Effector memory CD8-positive, alpha-beta T cell (primary cell): ENCODE data around the gene RPGRIP1L.
A peak's percentile ranks its signal among the peaks of the same experiment; 100 is the strongest.
"Not testable (repeated sequence)": the region's sequence is repeated elsewhere in the genome, so short reads cannot be mapped to it uniquely, and the experiment has no call there.

Experiments used
- ATAC-seq: fragments of 150-1000 bp; cut with Tn5 transposase; replicated peaks from 2 replicates; pipeline ENCODE4 v1.10.0; 2021; ENCODE audit warnings: mild to moderate bottlenecking, moderate library complexity
- DNase-seq, 3 experiments: peaks; one replicate each; pipeline ENCODE4 v3.0.0; 2021
- H3K27ac Mint-ChIP-seq, 2 donors: one replicate each; pipeline ENCODE4 v1.8.0; 2022; ENCODE audit warnings: mild to moderate bottlenecking in 2 of 2, mixed read lengths in 2 of 2, moderate library complexity in 2 of 2
- H3K27me3 Mint-ChIP-seq, 2 donors: one replicate each; pipeline ENCODE4 v1.8.0; 2022; ENCODE audit warnings: mixed read lengths in 2 of 2
- H3K36me3 Mint-ChIP-seq: one replicate; pipeline ENCODE4 v1.8.0; 2022; ENCODE audit warnings: mild to moderate bottlenecking, moderate library complexity, mixed read lengths; ENCODE audit not compliant: insufficient read depth
- H3K4me1 Mint-ChIP-seq, 2 donors: one replicate each; pipeline ENCODE4 v1.8.0; 2022; ENCODE audit warnings: low read depth in 2 of 2, mixed read lengths in 2 of 2
- H3K4me3 Mint-ChIP-seq, 2 donors: one replicate each; pipeline ENCODE4 v1.8.0; 2022; ENCODE audit warnings: mild to moderate bottlenecking in 2 of 2, mixed read lengths in 2 of 2, moderate library complexity in 2 of 2
- H3K9me3 Mint-ChIP-seq, 2 donors: one replicate each; pipeline ENCODE4 v1.8.0; 2022; ENCODE audit warnings: mixed read lengths in 2 of 2

Gene RPGRIP1L

DNA sequence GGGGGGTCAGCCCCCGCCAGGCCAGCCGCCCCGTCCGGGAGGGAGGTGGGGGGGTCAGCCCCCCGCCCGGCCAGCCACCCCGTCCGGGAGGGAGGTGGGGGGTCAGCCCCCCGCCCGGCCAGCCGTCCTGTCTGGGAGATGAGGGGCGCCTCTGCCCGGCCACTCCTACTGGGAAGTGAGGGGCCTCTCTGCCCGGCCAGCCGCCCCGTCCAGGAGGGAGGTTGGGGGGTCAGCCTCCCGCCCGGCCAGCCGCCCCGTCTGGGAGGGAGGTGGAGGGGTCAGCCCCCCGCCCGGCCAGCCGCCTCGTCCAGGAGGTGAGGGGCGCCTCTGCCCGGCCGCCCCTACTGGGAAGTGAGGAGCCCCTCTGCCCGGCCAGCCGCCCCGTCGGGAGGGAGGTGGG is 5.4 kb downstream of the RPGRIP1L start:
- not testable (repeated sequence) for ATAC-seq, H3K36me3 Mint-ChIP-seq, DNase-seq, H3K9me3 Mint-ChIP-seq, H3K27me3 Mint-ChIP-seq, H3K27ac Mint-ChIP-seq, H3K4me1 Mint-ChIP-seq, H3K4me3 Mint-ChIP-seq

DNA sequence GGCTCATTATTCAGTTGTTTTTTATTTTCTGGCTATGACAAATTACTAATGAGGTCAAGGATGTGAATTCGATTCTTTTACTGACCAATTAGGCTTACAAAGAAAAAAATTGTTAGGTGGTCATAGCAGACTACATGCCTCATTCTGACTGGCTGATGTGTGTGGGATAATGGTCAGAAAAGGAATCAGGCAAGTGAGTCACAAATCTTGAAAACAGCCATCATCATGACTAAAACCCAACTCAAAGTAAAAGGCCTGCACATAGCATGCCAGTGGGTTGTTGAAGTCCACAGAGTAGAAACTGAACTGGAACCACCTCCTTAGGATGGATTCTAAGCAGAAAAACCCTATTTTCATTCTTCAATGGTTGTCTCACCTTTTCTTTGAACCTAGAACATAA is 8.6 kb downstream of the RPGRIP1L start:
- H3K27me3 Mint-ChIP-seq: no peaks in the 10 kb centered on the region
- H3K36me3 Mint-ChIP-seq: no peaks in the 10 kb centered on the region
- no peak for ATAC-seq
- H3K27ac Mint-ChIP-seq: no peak overlapping the region
- H3K9me3 Mint-ChIP-seq: no peaks in the 10 kb centered on the region
- no peaks in the 10 kb centered on the region for H3K4me1 Mint-ChIP-seq
- DNase-seq: no peak
- no peak overlapping the region for H3K4me3 Mint-ChIP-seq

DNA sequence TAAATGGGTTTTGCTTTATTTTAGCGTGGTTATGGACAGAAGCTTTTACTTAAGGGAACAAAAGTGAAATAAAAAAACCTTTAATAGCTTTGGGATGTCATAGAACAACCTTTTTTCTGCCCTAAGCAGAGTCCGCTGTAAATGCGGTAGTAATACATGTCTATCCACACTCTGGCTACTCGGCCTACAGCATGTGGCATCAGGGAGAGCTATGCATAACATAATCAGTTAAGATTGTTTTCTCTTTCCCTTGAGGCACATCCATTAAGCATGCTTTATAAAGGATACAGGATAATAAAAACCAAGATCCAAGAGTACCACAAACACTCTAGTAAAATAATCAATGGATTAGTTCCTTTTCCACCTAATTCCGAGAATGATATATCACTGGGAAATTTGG is 10.3 kb downstream of the RPGRIP1L start:
- Mint-ChIP-seq H3K27ac (no peak overlapping the region), H3K4me3 (no peak overlapping the region), H3K4me1 (no peaks in the 10 kb centered on the region), H3K27me3 (no peaks in the 10 kb centered on the region), H3K36me3 (no peaks in the 10 kb centered on the region), H3K9me3 (no peaks in the 10 kb centered on the region)
- no peak for ATAC-seq
- no peak for DNase-seq

DNA sequence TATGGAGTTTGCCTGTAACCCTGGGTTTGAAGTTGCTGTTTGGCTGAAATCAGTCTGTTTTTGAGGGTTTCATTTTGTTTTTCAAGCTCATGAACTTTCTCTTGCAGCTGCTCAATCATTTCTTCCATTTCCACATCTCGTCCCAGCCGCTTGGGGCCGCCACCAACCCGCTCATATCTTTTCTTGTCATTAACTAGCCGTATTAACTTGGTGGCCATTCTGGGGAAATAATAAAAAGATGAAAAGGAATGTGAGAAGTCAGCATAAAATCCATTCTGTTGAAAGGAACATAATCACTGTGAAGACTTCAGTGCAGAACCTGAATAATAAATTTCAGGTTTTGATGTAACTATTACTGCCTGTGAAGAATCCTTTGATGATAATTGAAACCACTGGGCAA is 11.5 kb downstream of the RPGRIP1L start:
- Mint-ChIP-seq H3K9me3 (no peaks in the 10 kb centered on the region), H3K27me3 (no peaks in the 10 kb centered on the region), H3K4me3 (no peak overlapping the region), H3K36me3 (no peaks in the 10 kb centered on the region), H3K4me1 (no peaks in the 10 kb centered on the region), H3K27ac (no peak overlapping the region)
- DNase-seq (no peak), ATAC-seq (no peak)

DNA sequence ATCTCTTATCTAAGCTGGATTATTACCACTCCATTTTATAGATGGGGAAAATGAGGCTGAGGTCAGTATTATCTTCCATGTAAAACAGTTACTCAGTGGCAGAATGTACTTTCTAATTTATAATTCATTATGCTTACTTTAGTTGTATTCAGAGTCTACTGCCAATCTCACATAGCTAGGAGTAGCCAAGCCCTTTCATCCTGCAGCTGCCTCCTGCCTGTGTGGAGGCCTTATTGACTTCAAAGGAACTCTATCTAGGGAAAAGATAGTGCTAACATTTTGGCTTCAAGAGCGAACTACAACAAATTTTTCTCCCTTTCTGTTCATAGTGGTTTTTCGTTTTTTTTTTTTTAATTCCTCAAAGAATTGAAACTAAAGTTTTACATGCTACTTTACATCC is 12.9 kb downstream of the RPGRIP1L start:
- Mint-ChIP-seq H3K36me3 (no peaks in the 10 kb centered on the region), H3K27ac (no peak overlapping the region), H3K4me1 (no peaks in the 10 kb centered on the region), H3K9me3 (no peaks in the 10 kb centered on the region), H3K4me3 (no peak overlapping the region), H3K27me3 (no peaks in the 10 kb centered on the region)
- ATAC-seq (no peak), DNase-seq (no peak)

DNA sequence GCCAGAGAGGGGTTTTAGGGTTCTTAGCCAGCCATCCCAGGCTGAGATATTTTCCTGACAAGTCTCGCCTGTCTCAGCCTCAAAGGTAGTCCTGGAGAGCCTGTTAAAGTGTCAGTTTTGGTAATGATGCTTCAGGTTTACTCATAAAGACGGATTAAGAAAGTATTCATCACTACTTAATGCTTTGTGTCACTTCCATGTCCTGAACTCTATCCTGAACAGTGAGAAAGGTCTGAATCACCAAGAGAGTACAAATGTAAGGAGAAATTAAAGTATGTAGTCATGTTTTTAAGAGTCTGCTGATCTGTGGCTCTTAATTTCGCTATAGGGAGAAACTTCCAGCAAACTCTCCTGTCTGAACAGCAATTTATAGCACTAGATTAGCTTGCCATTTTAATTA is 14.0 kb downstream of the RPGRIP1L start:
- H3K9me3 Mint-ChIP-seq: no peaks in the 10 kb centered on the region
- H3K27me3 Mint-ChIP-seq: no peaks in the 10 kb centered on the region
- no peak overlapping the region for H3K4me3 Mint-ChIP-seq
- H3K36me3 Mint-ChIP-seq: no peaks in the 10 kb centered on the region
- ATAC-seq (no peak), DNase-seq (no peak)
- H3K27ac Mint-ChIP-seq: no peak overlapping the region
- no peaks in the 10 kb centered on the region for H3K4me1 Mint-ChIP-seq

DNA sequence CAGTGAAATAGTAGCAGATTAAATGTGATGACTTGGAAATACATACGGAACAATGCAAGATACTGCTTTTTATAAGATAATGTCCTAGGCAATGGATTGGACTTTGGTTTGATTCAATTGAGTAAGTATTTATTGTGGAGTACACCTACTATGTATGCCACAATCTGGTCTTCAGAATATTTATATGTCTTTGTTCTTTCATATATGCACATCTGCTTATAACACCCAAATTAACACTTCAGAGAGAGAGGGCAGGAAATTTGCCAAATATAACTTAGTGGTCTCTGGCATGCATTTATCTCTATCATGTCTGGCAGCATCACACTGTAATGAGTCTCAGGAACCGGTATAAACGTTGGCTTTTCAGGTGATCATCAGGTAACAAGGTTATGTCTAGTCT is 16.9 kb downstream of the RPGRIP1L start:
- DNase-seq (no peak), ATAC-seq (no peak)
- Mint-ChIP-seq H3K4me1 (no peaks in the 10 kb centered on the region), H3K27me3 (no peaks in the 10 kb centered on the region), H3K27ac (peak overlapping the region in 1 of 2 donors; percentile 30), H3K36me3 (no peaks in the 10 kb centered on the region), H3K9me3 (no peaks in the 10 kb centered on the region), H3K4me3 (no peak overlapping the region)

DNA sequence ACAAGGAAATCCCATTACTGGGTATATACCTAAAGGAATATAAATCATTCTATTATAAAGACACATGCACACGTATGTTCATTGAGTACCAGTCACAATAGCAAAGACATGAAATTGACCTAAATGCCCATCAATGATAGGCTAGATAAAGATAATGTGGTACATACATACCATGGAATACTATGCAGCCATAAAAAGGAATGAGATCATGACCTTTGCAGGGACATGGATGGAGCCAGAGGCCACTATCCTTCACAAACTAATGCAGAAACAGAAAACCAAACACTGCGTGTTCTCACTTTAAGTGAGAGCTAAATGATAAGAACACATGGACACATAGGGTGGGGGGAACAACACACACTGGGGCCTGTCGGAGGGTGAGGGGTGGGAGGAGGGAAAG is 18.3 kb downstream of the RPGRIP1L start:
- H3K36me3 Mint-ChIP-seq, DNase-seq, ATAC-seq, H3K4me3 Mint-ChIP-seq, H3K4me1 Mint-ChIP-seq, H3K9me3 Mint-ChIP-seq, H3K27me3 Mint-ChIP-seq, H3K27ac Mint-ChIP-seq: not testable (repeated sequence)

DNA sequence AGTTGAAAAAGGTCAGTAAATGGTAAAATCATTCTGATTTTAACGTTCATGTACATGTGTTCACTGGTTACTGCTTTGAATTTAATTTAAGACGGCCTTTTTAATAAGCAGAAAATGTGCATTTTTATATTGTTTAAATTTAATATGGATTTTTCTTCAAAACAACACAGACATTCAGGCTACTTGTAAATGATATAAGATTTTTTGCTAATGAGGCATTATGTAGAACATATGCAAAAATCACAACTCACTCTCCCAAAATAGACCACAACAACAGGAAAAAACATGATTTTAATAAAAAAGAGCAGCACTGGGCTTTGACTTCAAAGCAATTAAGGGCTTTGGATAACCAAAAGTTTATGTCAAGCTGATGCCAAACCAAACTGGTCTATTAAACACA is 22.3 kb downstream of the RPGRIP1L start:
- no peaks in the 10 kb centered on the region for H3K36me3 Mint-ChIP-seq
- no peak overlapping the region for H3K4me3 Mint-ChIP-seq
- ATAC-seq (no peak), DNase-seq (no peak)
- no peaks in the 10 kb centered on the region for H3K27me3 Mint-ChIP-seq
- H3K27ac Mint-ChIP-seq: no peak overlapping the region
- H3K9me3 Mint-ChIP-seq: no peaks in the 10 kb centered on the region
- no peaks in the 10 kb centered on the region for H3K4me1 Mint-ChIP-seq

DNA sequence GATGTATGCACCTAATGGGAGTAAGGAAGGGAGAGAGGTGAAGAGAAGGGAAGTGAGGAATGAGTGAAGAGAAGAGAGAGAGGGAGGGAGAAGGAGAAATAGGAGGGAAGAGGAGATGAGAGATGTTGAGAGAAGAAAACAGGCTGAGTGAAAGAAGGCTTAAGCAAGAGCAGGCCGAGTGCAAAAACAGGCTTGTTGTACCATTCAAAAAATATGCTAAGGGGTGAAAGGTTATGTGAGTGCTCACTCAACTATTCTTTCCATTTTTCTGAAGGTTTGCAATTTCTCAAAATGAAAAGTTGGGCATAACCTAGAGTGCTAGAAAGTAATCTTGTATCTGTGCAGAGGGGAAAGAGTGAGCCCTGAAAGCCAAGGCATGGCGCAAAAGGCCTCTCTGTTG is 22.9 kb downstream of the RPGRIP1L start:
- Mint-ChIP-seq H3K27me3 (no peaks in the 10 kb centered on the region), H3K27ac (no peak overlapping the region), H3K9me3 (no peaks in the 10 kb centered on the region), H3K36me3 (no peaks in the 10 kb centered on the region), H3K4me3 (no peak overlapping the region), H3K4me1 (no peaks in the 10 kb centered on the region)
- ATAC-seq (no peak), DNase-seq (no peak)

DNA sequence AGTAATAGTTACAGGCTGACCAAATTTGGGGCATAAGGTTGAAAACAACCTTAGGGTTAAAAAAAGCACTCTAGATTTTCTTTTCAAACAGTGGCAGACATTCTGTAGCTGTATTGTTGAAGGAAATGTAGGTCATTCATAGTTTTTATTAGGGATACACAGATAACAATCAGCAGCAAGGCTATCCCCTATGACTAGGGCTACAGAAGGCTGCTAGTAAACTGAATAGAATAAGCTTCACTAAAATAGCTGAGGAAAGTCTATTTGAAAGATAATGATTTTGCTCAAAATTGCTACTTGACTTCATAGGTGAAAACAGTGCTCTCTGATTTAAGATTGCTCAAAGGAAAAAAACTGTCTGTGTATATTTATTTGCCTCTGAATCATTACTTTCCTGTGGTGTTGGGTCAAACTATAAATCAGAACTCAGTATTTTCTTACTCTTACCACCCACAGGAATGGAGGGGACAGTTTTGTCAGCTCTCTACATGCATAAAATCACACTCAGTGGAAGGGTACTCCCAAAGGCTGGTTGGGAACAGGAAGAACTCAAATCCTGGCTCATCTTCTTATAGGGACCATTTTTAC is 24.8 kb downstream of the RPGRIP1L start:
- DNase-seq: no peak
- no peaks in the 10 kb centered on the region for H3K27me3 Mint-ChIP-seq
- no peak for ATAC-seq
- H3K4me1 Mint-ChIP-seq: no peaks in the 10 kb centered on the region
- no peak overlapping the region for H3K27ac Mint-ChIP-seq
- H3K4me3 Mint-ChIP-seq: no peak overlapping the region
- H3K36me3 Mint-ChIP-seq: no peaks in the 10 kb centered on the region
- H3K9me3 Mint-ChIP-seq: no peaks in the 10 kb centered on the region

DNA sequence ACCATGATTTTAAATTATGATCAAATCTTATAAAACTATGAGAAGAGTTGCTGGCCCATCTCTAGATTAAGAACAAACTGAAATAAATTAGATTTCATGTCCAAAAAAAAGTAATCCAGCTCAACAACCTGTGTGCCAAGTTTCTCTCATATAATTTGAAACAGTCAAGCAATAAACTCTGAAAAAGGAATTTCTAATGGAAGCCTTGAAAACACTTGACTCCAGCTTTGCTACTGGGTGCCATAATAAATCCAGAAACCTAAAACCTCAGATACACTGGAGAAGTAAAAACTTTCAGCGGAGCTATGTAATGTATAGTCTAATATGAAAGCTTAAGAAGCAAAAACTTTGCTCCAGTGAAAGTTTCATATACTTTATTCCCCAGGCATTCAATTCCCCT is 25.5 kb downstream of the RPGRIP1L start:
- no peak for ATAC-seq
- no peak overlapping the region for H3K27ac Mint-ChIP-seq
- no peaks in the 10 kb centered on the region for H3K4me1 Mint-ChIP-seq
- no peaks in the 10 kb centered on the region for H3K9me3 Mint-ChIP-seq
- no peaks in the 10 kb centered on the region for H3K36me3 Mint-ChIP-seq
- no peak for DNase-seq
- no peaks in the 10 kb centered on the region for H3K27me3 Mint-ChIP-seq
- H3K4me3 Mint-ChIP-seq: no peak overlapping the region

DNA sequence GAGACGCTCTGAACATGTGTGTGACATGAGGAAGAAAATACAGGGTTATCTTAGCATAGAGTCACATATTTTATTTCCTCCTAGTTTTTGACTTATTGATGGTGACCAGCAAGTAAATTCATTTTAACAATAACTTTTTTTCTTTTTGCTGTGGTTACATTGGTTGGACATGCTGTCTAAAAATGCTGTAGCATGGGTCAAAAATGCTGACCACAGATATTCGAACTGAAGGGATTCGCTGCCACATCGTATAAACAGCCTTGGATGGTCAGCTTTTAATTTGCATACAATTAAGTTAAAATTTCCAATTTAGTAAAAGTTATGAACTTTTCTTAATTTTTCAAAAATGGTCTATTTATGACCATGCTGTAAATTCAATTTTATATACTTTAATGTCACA is 30.5 kb downstream of the RPGRIP1L start:
- Mint-ChIP-seq H3K36me3 (no peaks in the 10 kb centered on the region), H3K9me3 (no peaks in the 10 kb centered on the region), H3K27me3 (no peaks in the 10 kb centered on the region), H3K27ac (no peak overlapping the region), H3K4me3 (no peak overlapping the region), H3K4me1 (no peaks in the 10 kb centered on the region)
- ATAC-seq: no peak
- no peak for DNase-seq

DNA sequence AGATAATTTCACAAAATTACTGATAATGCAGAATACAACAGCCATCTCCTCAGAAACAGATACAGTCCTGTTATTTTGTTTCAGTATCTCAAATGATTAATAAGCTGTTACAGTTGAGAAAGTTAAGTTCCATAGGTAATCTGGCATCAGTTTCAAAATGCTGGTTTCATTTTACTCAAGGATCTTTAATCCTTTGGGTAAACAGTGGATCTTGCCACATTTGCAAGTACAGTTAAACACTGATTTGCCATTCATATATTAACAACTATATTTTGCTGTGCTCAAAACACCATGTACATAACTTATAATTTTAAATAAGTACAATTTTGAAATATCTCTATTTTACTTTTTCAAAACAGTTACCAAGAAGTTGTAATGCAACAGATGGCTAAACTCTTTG is 31.2 kb downstream of the RPGRIP1L start:
- no peaks in the 10 kb centered on the region for H3K4me1 Mint-ChIP-seq
- no peaks in the 10 kb centered on the region for H3K27me3 Mint-ChIP-seq
- H3K27ac Mint-ChIP-seq: no peak overlapping the region
- ATAC-seq: no peak
- no peak for DNase-seq
- H3K36me3 Mint-ChIP-seq: no peaks in the 10 kb centered on the region
- H3K4me3 Mint-ChIP-seq: no peak overlapping the region
- H3K9me3 Mint-ChIP-seq: no peaks in the 10 kb centered on the region

DNA sequence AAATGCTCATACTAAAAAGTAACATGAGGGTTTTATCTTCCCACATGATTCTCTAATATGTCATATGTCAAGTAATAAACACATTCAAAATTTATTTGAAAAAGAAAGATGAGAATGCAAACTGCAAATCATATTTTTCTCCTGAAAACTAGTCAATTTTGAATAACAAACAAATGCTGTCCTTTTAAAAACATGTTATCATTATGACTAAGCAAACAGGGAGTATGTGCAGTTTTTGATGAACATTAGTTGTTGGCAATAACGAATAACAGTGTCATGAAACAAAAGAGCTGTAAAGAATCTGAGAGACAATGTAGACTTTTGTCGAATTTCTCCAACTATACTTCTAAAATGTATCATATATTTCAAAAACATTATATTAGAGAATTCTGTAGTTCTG is 34.8 kb downstream of the RPGRIP1L start:
- H3K27ac Mint-ChIP-seq: no peak overlapping the region
- ATAC-seq (no peak), DNase-seq (no peak)
- H3K4me3 Mint-ChIP-seq: no peak overlapping the region
- no peaks in the 10 kb centered on the region for H3K4me1 Mint-ChIP-seq
- no peaks in the 10 kb centered on the region for H3K36me3 Mint-ChIP-seq
- H3K27me3 Mint-ChIP-seq: no peaks in the 10 kb centered on the region
- H3K9me3 Mint-ChIP-seq: no peaks in the 10 kb centered on the region
